PC-3 (cell line): Measurements from ENCODE around the gene TMX2.

Source experiments
- CTCF ChIP-seq: fragments of 300-600 bp; sonication (generic); conservative IDR thresholded peaks from 2 replicates; pipeline ENCODE4 v1.5.1; 2017; ENCODE audit warnings: antibody characterized with exemption, low read depth, mild to moderate bottlenecking, low read length
- EZH2 ChIP-seq: fragments of 300-600 bp; sonication (generic); IDR thresholded peaks from one replicate; pipeline ENCODE4 v1.6.1; 2017; ENCODE audit warnings: antibody characterized with exemption, mild to moderate bottlenecking, low read length; ENCODE audit not compliant: unreplicated experiment

DNA sequence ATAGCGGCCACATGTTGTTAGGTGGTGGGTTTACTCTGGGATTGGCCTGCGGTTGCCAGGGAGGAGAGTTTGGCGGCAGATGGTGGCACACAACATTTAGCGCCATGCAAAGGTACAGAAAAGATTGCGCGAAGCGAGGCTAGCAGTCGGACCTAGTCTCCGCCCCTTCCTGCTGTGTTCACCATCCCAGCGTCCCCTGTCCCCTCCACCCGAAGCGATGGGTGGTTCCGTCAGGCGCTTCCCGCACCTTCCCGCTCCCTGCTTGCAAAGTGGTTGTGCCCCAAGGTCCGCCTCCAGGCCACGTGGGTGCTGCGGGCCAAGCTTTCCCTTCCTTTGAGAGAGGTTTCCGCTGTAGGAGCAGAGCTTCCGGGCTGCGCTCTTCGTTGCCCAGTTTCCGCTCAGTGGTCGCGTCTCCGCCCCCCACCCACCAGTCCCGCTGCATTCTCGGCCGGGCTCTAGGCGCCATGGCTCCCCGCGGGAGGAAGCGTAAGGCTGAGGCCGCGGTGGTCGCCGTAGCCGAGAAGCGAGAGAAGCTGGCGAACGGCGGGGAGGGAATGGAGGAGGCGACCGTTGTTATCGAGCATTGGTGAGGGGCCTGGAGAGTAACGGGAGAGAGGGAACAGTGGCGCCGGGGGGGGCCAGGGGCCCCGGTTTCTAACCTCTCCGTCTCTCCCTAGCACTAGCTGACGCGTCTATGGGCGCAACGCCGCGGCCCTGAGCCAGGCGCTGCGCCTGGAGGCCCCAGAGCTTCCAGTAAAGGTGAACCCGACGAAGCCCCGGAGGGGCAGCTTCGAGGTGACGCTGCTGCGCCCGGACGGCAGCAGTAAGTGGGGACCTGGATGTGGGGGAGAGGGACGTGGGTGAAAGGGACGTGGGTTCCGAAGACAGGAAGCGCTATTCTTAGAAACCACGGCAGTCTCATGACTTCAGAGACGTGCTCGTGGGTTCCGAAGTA is 29.0 kb downstream of the TMX2 start, which contains the start of gene SELENOH:
- no peak for TF ChIP-seq CTCF
- TF ChIP-seq EZH2, result no peak
